ENCODE measurements around the gene OMA1. TPM values are rescaled to one million over a fixed set of nuclear protein-coding genes. Genes with fewer than 3 reads are reported as not detected.
A peak's percentile ranks its signal among the peaks of the same experiment; 100 is the strongest.
"Not testable (repeated sequence)": the region's sequence is repeated elsewhere in the genome, so short reads cannot be mapped to it uniquely, and the experiment has no call there.

OMA1 gene
- total RNA-seq, 1 experiment from 2014 or later, result 34.3 TPM

- DNase-seq (ENCODE audit: low read depth), result peak; percentile 17
Measured at GRCh38 chr1:58528518-58528917, 18.0 kb downstream of the OMA1 start.

- no peak for DNase-seq (ENCODE audit: low read depth)
Measured at GRCh38 chr1:58524353-58524945, 22.1 kb downstream of the OMA1 start.

- peak; percentile 70 for DNase-seq (ENCODE audit: low read depth)
Measured at GRCh38 chr1:58515794-58516401, 30.6 kb downstream of the OMA1 start.

GRCh38 chr1:58513956-58514355 is 32.6 kb downstream of the OMA1 start:
- DNase-seq (ENCODE audit: low read depth), result no peak

- DNase-seq (ENCODE audit: low read depth), result no peak
Measured at GRCh38 chr1:58508629-58509028, 37.9 kb downstream of the OMA1 start.

GRCh38 chr1:58505286-58505685 is 41.2 kb downstream of the OMA1 start:
- DNase-seq (ENCODE audit: low read depth), result no peak

DNA sequence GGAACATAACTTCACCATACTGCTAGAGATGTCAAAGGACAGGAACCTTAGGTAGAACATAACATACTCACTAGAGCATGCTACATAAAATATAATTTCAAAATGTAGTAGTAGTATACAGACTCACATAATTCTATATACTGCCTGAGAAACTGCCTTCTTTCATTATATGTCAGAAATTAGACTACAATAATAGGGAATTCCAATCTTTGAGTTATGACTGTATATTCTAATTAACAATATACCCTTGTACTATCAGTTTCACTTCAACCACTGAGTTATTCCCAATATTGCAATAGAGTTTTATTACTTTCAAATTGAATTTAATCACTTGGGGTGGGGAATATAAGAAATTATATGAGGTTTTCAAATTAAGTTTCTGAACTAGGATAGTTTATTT is 44.0 kb downstream of the OMA1 start:
- no peak for DNase-seq (ENCODE audit: low read depth)

- DNase-seq (ENCODE audit: low read depth), result no peak
Measured at GRCh38 chr1:58500043-58500442, 46.5 kb downstream of the OMA1 start.

- DNase-seq (ENCODE audit: low read depth), result no peak
Measured at GRCh38 chr1:58497499-58497898, 49.0 kb downstream of the OMA1 start.

DNA sequence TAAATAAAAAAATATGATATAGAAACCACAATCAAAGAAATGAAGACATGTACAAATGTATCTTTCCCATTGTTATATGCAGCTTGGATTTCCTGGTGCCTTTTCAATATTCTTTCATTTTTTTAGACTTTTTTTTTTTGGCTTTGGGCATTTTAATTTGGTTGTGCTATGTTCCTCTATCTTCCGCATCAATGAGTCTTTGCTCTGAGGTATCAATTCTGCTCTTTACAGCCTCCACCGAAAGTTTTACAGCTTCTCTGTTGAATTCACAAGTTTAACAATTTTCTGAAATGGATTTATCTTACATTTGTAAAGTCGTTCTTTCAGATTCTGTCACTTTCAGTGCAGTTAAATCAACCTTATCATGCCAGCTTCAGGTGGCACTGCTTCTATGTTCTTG is 50.5 kb downstream of the OMA1 start:
- DNase-seq (ENCODE audit: low read depth), result no peak

GRCh38 chr1:58488914-58489313 is 57.6 kb downstream of the OMA1 start:
- not testable (repeated sequence) for DNase-seq (ENCODE audit: low read depth)

DNA sequence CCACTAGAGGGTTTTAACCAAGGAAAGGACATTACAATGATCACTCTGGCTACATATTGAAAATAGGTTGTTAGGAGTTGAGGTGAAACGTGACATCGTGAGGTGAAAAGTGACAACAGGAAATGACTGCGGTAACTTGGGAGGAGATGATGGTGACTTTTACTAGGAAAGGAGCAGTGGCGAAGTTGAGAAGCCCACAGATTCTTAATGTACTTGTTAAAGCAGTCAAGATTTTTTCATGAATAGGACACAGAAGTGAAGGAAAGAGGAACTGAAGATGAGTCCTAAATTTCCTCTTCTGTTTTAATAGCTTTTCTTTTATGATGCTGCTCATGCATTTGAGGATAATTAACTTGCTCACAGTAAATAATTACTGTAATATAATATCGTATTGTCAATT is 59.5 kb downstream of the OMA1 start:
- DNase-seq (ENCODE audit: low read depth), result no peak

GRCh38 chr1:58481962-58482361 is 64.6 kb downstream of the OMA1 start:
- DNase-seq (ENCODE audit: low read depth), result no peak

- DNase-seq (ENCODE audit: low read depth), result no peak
Measured at GRCh38 chr1:58480191-58480590, 66.3 kb downstream of the OMA1 start.

DNA sequence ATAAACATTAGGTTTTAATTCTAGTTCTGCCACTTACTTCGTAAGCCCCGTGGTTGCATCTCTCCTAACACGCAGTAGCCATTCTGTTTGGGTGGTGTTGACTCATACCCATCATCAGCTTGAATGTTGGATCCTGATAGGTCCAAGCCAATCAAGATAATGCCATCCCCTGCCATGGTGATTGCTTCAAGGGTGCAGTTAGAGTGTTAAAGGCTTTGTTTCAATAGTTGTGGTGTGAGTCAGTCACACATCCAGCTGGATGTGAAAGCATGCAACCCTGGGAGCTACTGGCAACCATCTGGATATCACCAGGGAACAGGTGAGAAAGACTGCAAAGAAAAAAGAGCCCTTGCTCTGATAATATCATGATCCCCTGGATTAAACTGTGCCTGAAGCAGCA is 69.1 kb downstream of the OMA1 start:
- peak; percentile 42 for DNase-seq (ENCODE audit: low read depth)

- no peak for DNase-seq (ENCODE audit: low read depth)
Measured at GRCh38 chr1:58476179-58476578, 70.3 kb downstream of the OMA1 start.

GRCh38 chr1:58469476-58469875 is 77.0 kb downstream of the OMA1 start:
- DNase-seq (ENCODE audit: low read depth), result no peak

- no peak for DNase-seq (ENCODE audit: low read depth)
Measured at GRCh38 chr1:58469016-58469415, 77.5 kb downstream of the OMA1 start.

- DNase-seq (ENCODE audit: low read depth), result no peak
Measured at GRCh38 chr1:58468612-58469011, 77.9 kb downstream of the OMA1 start.

GRCh38 chr1:58466630-58467241 is 79.8 kb downstream of the OMA1 start:
- DNase-seq (ENCODE audit: low read depth), result no peak

GRCh38 chr1:58465825-58466629 is 80.5 kb downstream of the OMA1 start:
- peak; percentile 42 for DNase-seq (ENCODE audit: low read depth)

- DNase-seq (ENCODE audit: low read depth), result no peak
Measured at GRCh38 chr1:58465176-58465575, 81.3 kb downstream of the OMA1 start.

DNA sequence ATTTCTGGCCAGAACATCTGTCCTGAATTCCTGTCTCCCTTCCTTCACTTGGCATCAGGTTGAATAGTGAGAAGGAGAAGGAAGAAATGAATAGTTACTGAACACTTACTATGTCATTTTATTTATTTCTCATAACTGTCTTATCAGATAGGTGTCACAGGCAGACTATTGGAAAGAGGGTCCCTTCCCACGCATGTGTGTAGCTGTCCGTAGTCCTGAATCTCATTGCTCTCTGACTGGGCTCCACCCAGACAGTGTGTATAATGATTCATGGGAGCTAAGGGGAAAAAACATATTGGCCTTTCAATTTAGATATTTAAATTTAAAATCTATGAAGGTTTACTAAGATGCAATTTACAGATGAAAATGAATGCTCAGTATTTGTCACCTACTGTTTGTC is 86.1 kb downstream of the OMA1 start:
- peak; percentile 14 for DNase-seq (ENCODE audit: low read depth)
